Measurements from ENCODE around the gene GABRA4. TPM values are rescaled to one million over a fixed set of nuclear protein-coding genes. Genes with fewer than 3 reads are reported as not detected.

The GABRA4 gene
- polyA plus RNA-seq, 1 experiment, result 3.1 TPM

GRCh38 chr4:46900082-46900481, 93.3 kb downstream of the GABRA4 start:
- no peak for DNase-seq (ENCODE audit: low read depth, low spot score)
- TF ChIP-seq CTCF (IDR thresholded peaks at IDR 0.05; ENCODE audit: low read depth, low read length), result no peak
- Histone ChIP-seq H3K4me3 (ENCODE audit: low read depth, low read length) (no peak overlapping the region), H3K27ac (ENCODE audit: low read depth, low read length) (no peak overlapping the region), H3K27me3 (ENCODE audit: control insufficient read depth, insufficient read depth, low read length) (peaks cover 5% of the 10 kb centered on the region), H3K9me3 (ENCODE audit: control insufficient read depth, insufficient read depth, low read length) (no peaks in the 10 kb centered on the region)
- ChIA-PET POLR2A (no interaction called here), CTCF (no interaction called here)

GRCh38 chr4:46894826-46895225, 98.6 kb downstream of the GABRA4 start:
- Histone ChIP-seq H3K4me3 (ENCODE audit: low read depth, low read length) (no peak overlapping the region), H3K27me3 (ENCODE audit: control insufficient read depth, insufficient read depth, low read length) (no peaks in the 10 kb centered on the region), H3K27ac (ENCODE audit: low read depth, low read length) (no peak overlapping the region), H3K9me3 (ENCODE audit: control insufficient read depth, insufficient read depth, low read length) (no peaks in the 10 kb centered on the region)
- ChIA-PET CTCF (interaction anchor here (0.5 to 1.0 kb wide), 2 partner anchors 51 to 590 kb away, joined by 3 to 4 read pairs; no protein-coding TSS in a partner anchor), POLR2A (no interaction called here)
- DNase-seq (ENCODE audit: low read depth, low spot score), result no peak
- TF ChIP-seq CTCF (IDR thresholded peaks at IDR 0.05; ENCODE audit: low read depth, low read length), result no peak

GRCh38 chr4:46890056-46890455, 103.3 kb downstream of the GABRA4 start:
- Histone ChIP-seq H3K27me3 (ENCODE audit: control insufficient read depth, insufficient read depth, low read length) (no peaks in the 10 kb centered on the region), H3K27ac (ENCODE audit: low read depth, low read length) (no peak overlapping the region), H3K9me3 (ENCODE audit: control insufficient read depth, insufficient read depth, low read length) (no peaks in the 10 kb centered on the region), H3K4me3 (ENCODE audit: low read depth, low read length) (no peak overlapping the region)
- ChIA-PET CTCF (no interaction called here), POLR2A (no interaction called here)
- DNase-seq (ENCODE audit: low read depth, low spot score), result no peak
- no peak for TF ChIP-seq CTCF (IDR thresholded peaks at IDR 0.05; ENCODE audit: low read depth, low read length)

- no peak overlapping the region for H3K4me3 ChIP-seq (ENCODE audit: low read depth, low read length)
- CTCF ChIA-PET, result no interaction called here
- H3K27me3 ChIP-seq (ENCODE audit: control insufficient read depth, insufficient read depth, low read length), result no peaks in the 10 kb centered on the region
- no peaks in the 10 kb centered on the region for H3K9me3 ChIP-seq (ENCODE audit: control insufficient read depth, insufficient read depth, low read length)
- TF ChIP-seq CTCF (IDR thresholded peaks at IDR 0.05; ENCODE audit: low read depth, low read length), result no peak
- H3K27ac ChIP-seq (ENCODE audit: low read depth, low read length), result no peak overlapping the region
- POLR2A ChIA-PET, result no interaction called here
- DNase-seq (ENCODE audit: low read depth, low spot score), result no peak
These were observed 104.0 kb downstream of the GABRA4 start for GRCh38 chr4:46889410-46889809.

GRCh38 chr4:46886711-46887110, 106.7 kb downstream of the GABRA4 start:
- DNase-seq (ENCODE audit: low read depth, low spot score), result no peak
- ChIA-PET POLR2A (no interaction called here), CTCF (interaction anchor here (0.6 to 1.0 kb wide), 4 partner anchors 13 to 755 kb away, joined by 3 to 6 read pairs (median 4); no protein-coding TSS in a partner anchor)
- no peaks in the 10 kb centered on the region for H3K27me3 ChIP-seq (ENCODE audit: control insufficient read depth, insufficient read depth, low read length)
- H3K4me3 ChIP-seq (ENCODE audit: low read depth, low read length), result no peak overlapping the region
- H3K27ac ChIP-seq (ENCODE audit: low read depth, low read length), result no peak overlapping the region
- peak; percentile 68 for TF ChIP-seq CTCF (IDR thresholded peaks at IDR 0.05; ENCODE audit: low read depth, low read length)
- H3K9me3 ChIP-seq (ENCODE audit: control insufficient read depth, insufficient read depth, low read length), result no peaks in the 10 kb centered on the region

All from AG04450 (cell line).